Ovary (tissue), 9 donors: ENCODE data around the gene EFCAB14. TPM values are rescaled to one million over a fixed set of nuclear protein-coding genes. Genes with fewer than 3 reads are reported as not detected.
"Not testable (repeated sequence)": the region's sequence is repeated elsewhere in the genome, so short reads cannot be mapped to it uniquely, and the experiment has no call there.

Source experiments
- DNase-seq, 5 donors: peaks; one replicate each; pipeline ENCODE4 v3.0.0-alpha.2; 2019 to 2020
- H3K27ac ChIP-seq, 2 donors: fragments of 200-600 bp; one replicate each; pipeline versions ENCODE4 v1.5.1 to v1.8.0; 2019 to 2022
- H3K27me3 ChIP-seq: fragments of 200-600 bp; one replicate; pipeline ENCODE4 v1.8.0; 2022
- H3K36me3 ChIP-seq: fragments of 200-600 bp; sonication (generic); one replicate; pipeline ENCODE4 v1.5.1; 2019
- H3K4me1 ChIP-seq: one replicate; pipeline ENCODE4 v1.8.1; 2013; ENCODE audit warnings: mild to moderate bottlenecking, moderate library complexity; ENCODE audit not compliant: insufficient read depth
- H3K4me3 ChIP-seq: fragments of 200-600 bp; sonication (generic); one replicate; pipeline ENCODE4 v1.5.1; 2017
- H3K9me3 ChIP-seq, 2 donors: fragments of 200-600 bp in 1 of 2; sonication (generic) in 1 of 2; one replicate each; pipeline versions ENCODE4 v1.5.1 to v1.8.1; 2013 to 2019; ENCODE audit warnings: mild to moderate bottlenecking in 1 of 2, moderate library complexity in 1 of 2
- CTCF ChIP-seq, 3 donors: fragments of 450-650 bp in 2 of 3; fragments of 200-600 bp in 1 of 3; IDR thresholded peaks; one replicate each; pipeline versions ENCODE4 v1.5.1 to v1.8.0; 2016 to 2022; ENCODE audit warnings: antibody characterized with exemption in 3 of 3, mild to moderate bottlenecking in 1 of 3
- EP300 ChIP-seq: sonication (generic); formaldehyde crosslinking; IDR thresholded peaks from one replicate; pipeline ENCODE4 v1.6.1; 2017; ENCODE audit warnings: antibody characterized with exemption
- POLR2A ChIP-seq: fragments of 450-650 bp; IDR thresholded peaks from one replicate; pipeline ENCODE4 v1.6.1; 2017; ENCODE audit warnings: antibody characterized with exemption, mild to moderate bottlenecking, moderate library complexity
- WGBS, 3 donors: extraction: QIAGEN DNeasy Blood & Tissue Kit in 1 of 3; methylation state at CpG; one replicate each; pipeline versions ENCODE4 v1.1.5 to v1.1.7; 2013 to 2017; 5-methylcytosine and 5-hydroxymethylcytosine counted together
- intact Hi-C, 4 donors: fragments of 100-400 bp; cut with DNase I; formaldehyde crosslinking; loops; one replicate each; pipeline versions ENCODE4 v1.11.0 to v1.15.1; 2022 to 2023
- polyA plus RNA-seq, 2 donors: library from polyadenylated mRNA; stranded (reverse); fragments of 200-250 nt in 1 of 2; fragments of 350-450 nt in 1 of 2; fragmentation: Illumina TruSeq in 1 of 2; extraction: RNeasy Lipid Tissue Mini Kit (QIAGEN cat#74804) in 1 of 2; gene quantifications; one replicate each; pipeline ENCODE4 v1.2.3, GENCODE V29; 2013 to 2014
- total RNA-seq, 7 donors: library from RNA; depleted of rRNA in 2 of 7; stranded (reverse); fragments of >200 nt in 2 of 7; fragmentation: NEBNext Ultra II Directional in 3 of 7; extraction: Animal tissue kit (Norgen Biotek cat#: 25700) in 3 of 7; gene quantifications; one replicate each; pipeline versions ENCODE4 v1.1.0 to v1.2.4, GENCODE V29; 2016 to 2023
- donor health status: DM: no; HTN: no; CAD: no; lungs with moderate emphysema.
- donor health status: DM: no; HTN: no; CAD: no.
- donor health status: Bipolar disorder and iron deficiency.
- donor health status: DM: yes; HTN: yes; CAD: no.
- donor health status: DM: no; HTN: no; CAD: no.
- donor health status: DM: yes; HTN: yes; CAD: no.

Gene EFCAB14
- total and polyA plus RNA-seq, 9 donors = 31.7 to 99.2 (median 77.4) TPM

- intact Hi-C loops = no loop called here
- TF ChIP-seq EP300 (no peak), POLR2A (no peak), CTCF (IDR thresholded peaks at IDR 0.05) (no peak)
- H3K9me3 ChIP-seq = no peaks in the 10 kb centered on the region
- no peak overlapping the region for H3K27ac ChIP-seq
- DNase-seq = no peak
- 86 to 94% (median 93%) methylated on average over 2 of the region's 2 CpGs for WGBS, 3 donors
- no peaks in the 10 kb centered on the region for H3K27me3 ChIP-seq
- no peak overlapping the region for H3K4me3 ChIP-seq
- H3K4me1 ChIP-seq = no peaks in the 10 kb centered on the region
- H3K36me3 ChIP-seq = no peaks in the 10 kb centered on the region
These were observed 21.9 kb downstream of the EFCAB14 start for GRCh38 chr1:46697053-46697452.

GRCh38 chr1:46694676-46695075 is 24.2 kb downstream of the EFCAB14 start:
- H3K4me1 ChIP-seq, DNase-seq, H3K36me3 ChIP-seq, H3K4me3 ChIP-seq, H3K27me3 ChIP-seq, H3K9me3 ChIP-seq, intact Hi-C loops, H3K27ac ChIP-seq: not testable (repeated sequence)
- 96 to 98% (median 97%) methylated on average over 3 to 4 of the region's 4 CpGs for WGBS, 3 donors

GRCh38 chr1:46692811-46693770 is 25.8 kb downstream of the EFCAB14 start:
- Histone ChIP-seq H3K27me3 (no peaks in the 10 kb centered on the region), H3K4me3 (no peak overlapping the region), H3K36me3 (no peaks in the 10 kb centered on the region), H3K4me1 (no peaks in the 10 kb centered on the region), H3K27ac (no peak overlapping the region), H3K9me3 (no peaks in the 10 kb centered on the region)
- WGBS, 3 donors = 14 to 67% (median 59%) methylated on average over 3 of the region's 3 CpGs
- no peak for DNase-seq
- intact Hi-C loops = no loop called here
- TF ChIP-seq EP300 (no peak), POLR2A (no peak), CTCF (IDR thresholded peaks at IDR 0.05) (no peak)

GRCh38 chr1:46691997-46692790 is 26.7 kb downstream of the EFCAB14 start:
- intact Hi-C loops = no loop called here
- TF ChIP-seq EP300 (no peak), POLR2A (no peak), CTCF (IDR thresholded peaks at IDR 0.05) (no peak)
- peaks cover 4% of the 10 kb centered on the region for H3K4me1 ChIP-seq
- no peaks in the 10 kb centered on the region for H3K27me3 ChIP-seq
- no peak overlapping the region for H3K27ac ChIP-seq
- peak; percentile 15 to 58 (median 26) for DNase-seq
- H3K36me3 ChIP-seq = no peaks in the 10 kb centered on the region
- WGBS, 3 donors = 42 to 62% (median 50%) methylated on average over 6 of the region's 6 CpGs
- H3K9me3 ChIP-seq = no peaks in the 10 kb centered on the region
- no peak overlapping the region for H3K4me3 ChIP-seq
